GM12878 (cell line): ENCODE data around the gene CNGB1. TPM values are rescaled to one million over a fixed set of nuclear protein-coding genes. Genes with fewer than 3 reads are reported as not detected.

ENCODE experiments used
- ATAC-seq: fragments of 200-7000 bp; cut with Tn5 transposase; 3 replicates; pipeline ENCODE4 v1.9.1; 2020; ENCODE audit warnings: mild to moderate bottlenecking, moderate library complexity
- BruUV-seq: library from RNA; stranded (reverse); fragments of 400-500 nt; replicated peaks from 2 replicates; lab custom pipeline; 2021; lab: Mats Ljungman, UMichigan
- CTCF ChIA-PET: fragments of 300-600 bp; sonication (Branson Sonifier 250); formaldehyde crosslinking; extraction: SDS; loops from one replicate; lab custom pipeline; 2021; ENCODE audit warnings: inconsistent platforms; lab: Yijun Ruan, JAX
- POLR2A ChIA-PET: fragments of 350-600 bp; formaldehyde crosslinking; extraction: SDS; loops from one replicate; lab custom pipeline; 2021; ENCODE audit warnings: inconsistent platforms; lab: Charles Lee
- RAD21 ChIA-PET: fragments of 300-600 bp; sonication (Branson Sonifier 250); formaldehyde crosslinking; loops from one replicate; lab custom pipeline; 2023; ENCODE audit warnings: antibody characterized with exemption; ENCODE audit not compliant: unreplicated experiment; lab: Charles Lee
- SMC1A ChIA-PET: fragments of 300-600 bp; sonication (Branson Sonifier 250); formaldehyde crosslinking; loops from one replicate; lab custom pipeline; 2023; ENCODE audit not compliant: unreplicated experiment, uncharacterized antibody; lab: Charles Lee
- DNase-seq: peaks from one replicate; pipeline ENCODE4 v3.0.0-alpha.2; 2011; ENCODE audit warnings: low read depth, low spot score
- FAIRE-seq: peaks from 3 replicates; lab custom pipeline; 2011; peaks lifted over from hg19 to GRCh38; lab: Jason Lieb, UNC
- H2AFZ ChIP-seq: 2 replicates; pipeline ENCODE4 v1.6.0; 2011; ENCODE audit warnings: low read depth, low read length, control low read depth; ENCODE audit not compliant: control insufficient read depth
- H3K27ac ChIP-seq: 2 replicates; pipeline ENCODE4 v1.5.1; 2011; ENCODE audit warnings: control low read depth; ENCODE audit not compliant: control insufficient read depth, insufficient read depth
- H3K27me3 ChIP-seq, 2 experiments: replicated peaks in 1 of 2; 2 replicates each; pipeline versions ENCODE4 v1.6.0 to v1.6.1; 2011; ENCODE audit warnings: low read length in 1 of 2; ENCODE audit not compliant: control insufficient read depth in 2 of 2, insufficient read depth in 2 of 2
- H3K36me3 ChIP-seq, 2 experiments: 2 replicates each; pipeline ENCODE4 v1.5.1; 2011; ENCODE audit warnings: low read length in 1 of 2; ENCODE audit not compliant: control insufficient read depth in 2 of 2, insufficient read depth in 2 of 2
- H3K4me1 ChIP-seq: 2 replicates; pipeline ENCODE4 v1.6.1; 2011; ENCODE audit warnings: mild to moderate bottlenecking, low read length, moderate library complexity, mixed read lengths; ENCODE audit not compliant: control insufficient read depth, insufficient read depth
- H3K4me2 ChIP-seq: 2 replicates; pipeline ENCODE4 v1.6.0; 2011; ENCODE audit warnings: control low read depth; ENCODE audit not compliant: control insufficient read depth, insufficient read depth
- H3K4me3 ChIP-seq: fragments of 200-600 bp; sonication (generic); 2 replicates; pipeline ENCODE4 v1.5.1; 2016
- H3K79me2 ChIP-seq: 2 replicates; pipeline ENCODE4 v1.6.0; 2011; ENCODE audit warnings: low read length; ENCODE audit not compliant: control insufficient read depth, insufficient read depth
- H3K9ac ChIP-seq: 2 replicates; pipeline ENCODE4 v1.8.0; 2011; ENCODE audit warnings: low read length, control low read depth, mixed read lengths; ENCODE audit not compliant: control insufficient read depth, insufficient read depth
- H3K9me3 ChIP-seq: replicated peaks from 3 replicates; pipeline ENCODE4 v1.5.1; 2011; ENCODE audit warnings: mild to moderate bottlenecking, low read length; ENCODE audit not compliant: control insufficient read depth, insufficient read depth
- H4K20me1 ChIP-seq: 2 replicates; pipeline ENCODE4 v1.6.0; 2011; ENCODE audit not compliant: control insufficient read depth, insufficient read depth
- EGR1 ChIP-seq, 2 experiments: IDR thresholded peaks; 1 replicate in 1 of 2; 2 replicates in 1 of 2; pipeline ENCODE4 v1.6.1; 2011 to 2012; ENCODE audit warnings: low read depth in 2 of 2, low read length in 2 of 2, borderline replicate concordance in 1 of 2, mild to moderate bottlenecking in 1 of 2, moderate library complexity in 1 of 2
- WGBS: methylation state at CpG from one replicate; pipeline ENCODE4 v1.1.6; 2016; ENCODE audit warnings: low lambda C conversion rate; ENCODE audit not compliant: insufficient replicate concordance, insufficient coverage; ENCODE audit errors: missing lambda C conversion rate; 5-methylcytosine and 5-hydroxymethylcytosine counted together
- in situ Hi-C: fragments of 300-500 bp; cut with MboI; formaldehyde crosslinking; loops from 9 replicates; pipeline ENCODE4 v1.14.3; 2018; ENCODE audit warnings: mixed read lengths
- intact Hi-C: fragments of 100-400 bp; cut with micrococcal nuclease; formaldehyde crosslinking; loops from one replicate; pipeline ENCODE4 v1.14.2; 2022; ENCODE audit not compliant: unreplicated experiment
- polyA plus RNA-seq, 11 experiments: library from polyadenylated mRNA; depleted of rRNA in 4 of 11; unstranded in 6 of 11; stranded (reverse) in 5 of 11; fragments of >200 nt; fragmentation: Nextera tagmentation in 4 of 11; fragmentation: Illumina TruSeq in 1 of 11; extraction: Ambion mirVana in 4 of 11; extraction: Trizol in 1 of 11; gene quantifications; 1 replicate in 1 of 11; 2 replicates in 10 of 11; pipeline versions ENCODE4 v1.2.1 to v1.2.3, GENCODE V29; 2011 to 2016; ENCODE audit warnings: inconsistent platforms in 2 of 11, missing spikeins in 2 of 11, low read depth in 1 of 11
- total RNA-seq, 4 experiments: library from RNA; depleted of rRNA in 3 of 4; stranded (reverse); fragments of >200 nt in 3 of 4; fragmentation: Illumina TruSeq in 1 of 4; extraction: Trizol in 1 of 4; gene quantifications; 2 replicates each; pipeline versions ENCODE4 v1.2.1 to v1.2.3, GENCODE V29; 2013 to 2021
- TF ChIP-seq, protein P1 (sequence below): fragments of 150-350 bp; IDR thresholded peaks from 2 replicates; pipeline ENCODE4 v1.6.1; 2014; ENCODE audit warnings: mild to moderate bottlenecking, low read depth, low read length
- TF ChIP-seq, protein P2 (sequence below): fragments of 450-650 bp; IDR thresholded peaks from 2 replicates; pipeline ENCODE4 v1.6.1; 2016; ENCODE audit warnings: mild to moderate bottlenecking

CNGB1 gene
- total and polyA plus RNA-seq, 10 of the 15 experiments (the other 5 are each of a cell fraction or from before 2014, with no cell fraction given) = 0.03 TPM; not detected in 9

DNA sequence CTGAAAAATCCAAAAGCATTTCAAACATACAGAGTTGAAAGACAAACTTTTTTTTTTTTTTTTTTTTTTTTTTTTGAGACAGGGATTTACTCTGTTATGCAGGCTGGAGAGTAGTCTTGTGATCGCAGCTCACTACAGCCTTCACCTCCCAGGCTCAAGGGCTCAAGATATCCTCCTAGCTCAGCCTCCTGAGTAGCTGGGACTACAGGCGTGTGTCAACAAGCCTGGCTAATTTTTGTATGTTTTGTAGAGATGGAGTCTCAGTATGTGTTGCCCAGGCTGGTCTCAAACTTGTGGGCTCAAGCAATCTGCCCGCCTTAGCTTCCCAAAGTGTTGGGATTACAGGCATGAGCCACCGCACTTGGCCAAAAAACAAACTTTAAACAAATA is 104.4 kb downstream of the CNGB1 start (continued):
- TF ChIP-seq, protein P1, sequence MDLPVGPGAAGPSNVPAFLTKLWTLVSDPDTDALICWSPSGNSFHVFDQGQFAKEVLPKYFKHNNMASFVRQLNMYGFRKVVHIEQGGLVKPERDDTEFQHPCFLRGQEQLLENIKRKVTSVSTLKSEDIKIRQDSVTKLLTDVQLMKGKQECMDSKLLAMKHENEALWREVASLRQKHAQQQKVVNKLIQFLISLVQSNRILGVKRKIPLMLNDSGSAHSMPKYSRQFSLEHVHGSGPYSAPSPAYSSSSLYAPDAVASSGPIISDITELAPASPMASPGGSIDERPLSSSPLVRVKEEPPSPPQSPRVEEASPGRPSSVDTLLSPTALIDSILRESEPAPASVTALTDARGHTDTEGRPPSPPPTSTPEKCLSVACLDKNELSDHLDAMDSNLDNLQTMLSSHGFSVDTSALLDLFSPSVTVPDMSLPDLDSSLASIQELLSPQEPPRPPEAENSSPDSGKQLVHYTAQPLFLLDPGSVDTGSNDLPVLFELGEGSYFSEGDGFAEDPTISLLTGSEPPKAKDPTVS = no peak
- TF ChIP-seq EGR1 (IDR thresholded peaks at IDR 0.05; ENCODE audit: borderline replicate concordance in 1 of 2, low read depth in 2 of 2, low read length in 2 of 2) = no peak
- TF ChIP-seq, all 136 proteins: peak for 0

DNA sequence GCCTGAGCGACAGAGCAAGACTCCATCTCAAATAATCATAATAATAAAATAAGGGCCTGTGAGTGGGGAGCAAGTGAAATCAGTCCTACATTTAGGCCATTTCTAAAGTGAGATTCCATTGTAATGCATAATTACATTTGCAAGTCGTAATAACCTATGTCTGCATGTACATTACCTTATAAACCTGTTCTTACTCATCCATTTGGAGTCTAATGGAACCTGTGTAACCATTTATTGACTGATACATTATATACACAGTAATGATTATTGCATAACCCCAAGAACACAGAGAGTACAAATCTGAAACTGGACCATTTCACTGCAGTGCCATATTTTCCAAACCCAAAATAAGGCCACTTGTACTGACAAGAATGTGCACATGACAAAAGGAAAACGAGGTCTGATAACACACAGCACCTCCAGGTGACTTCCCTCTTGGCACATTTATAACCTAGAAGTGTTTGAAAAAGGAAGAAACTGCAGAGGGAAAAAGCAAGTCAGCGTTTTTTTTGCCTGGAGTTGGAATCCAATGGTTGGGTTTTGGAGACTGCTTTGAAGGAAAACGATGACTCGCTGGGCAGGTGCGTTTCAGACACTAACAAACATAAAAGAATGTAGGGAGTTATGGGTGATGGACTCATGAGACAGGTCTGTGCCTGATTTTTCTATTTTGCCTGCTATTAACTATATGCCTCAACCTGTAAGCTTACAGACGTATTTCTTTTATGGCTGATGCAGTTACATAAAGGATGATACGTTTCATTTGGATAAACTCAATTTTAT is 105.0 kb downstream of the CNGB1 start:
- no peaks in the 10 kb centered on the region for H4K20me1 ChIP-seq
- no peak overlapping the region for H3K4me3 ChIP-seq
- CTCF ChIA-PET = no interaction called here
- POLR2A ChIA-PET = interaction anchor here (0.7 kb wide), 2 partner anchors 44 to 594 kb away, joined by 4 to 8 read pairs; no protein-coding TSS in a partner anchor
- RAD21 ChIA-PET = interaction anchor here (0.5 kb wide), 1 partner anchor 10 kb away, joined by 3 read pairs; no protein-coding TSS in a partner anchor
- no TSS peak for BruUV-seq
- 30% methylated on average over 9 of the region's 9 CpGs for WGBS
- no peak overlapping the region for H3K27ac ChIP-seq
- H3K27me3 ChIP-seq = no peaks in the 10 kb centered on the region
- SMC1A ChIA-PET = no interaction called here
- no peak for ATAC-seq
- DNase-seq = no peak
- H2AFZ ChIP-seq = no peak overlapping the region
- H3K36me3 ChIP-seq = no peaks in the 10 kb centered on the region
- in situ Hi-C loops = no loop called here
- TF ChIP-seq, protein P2, sequence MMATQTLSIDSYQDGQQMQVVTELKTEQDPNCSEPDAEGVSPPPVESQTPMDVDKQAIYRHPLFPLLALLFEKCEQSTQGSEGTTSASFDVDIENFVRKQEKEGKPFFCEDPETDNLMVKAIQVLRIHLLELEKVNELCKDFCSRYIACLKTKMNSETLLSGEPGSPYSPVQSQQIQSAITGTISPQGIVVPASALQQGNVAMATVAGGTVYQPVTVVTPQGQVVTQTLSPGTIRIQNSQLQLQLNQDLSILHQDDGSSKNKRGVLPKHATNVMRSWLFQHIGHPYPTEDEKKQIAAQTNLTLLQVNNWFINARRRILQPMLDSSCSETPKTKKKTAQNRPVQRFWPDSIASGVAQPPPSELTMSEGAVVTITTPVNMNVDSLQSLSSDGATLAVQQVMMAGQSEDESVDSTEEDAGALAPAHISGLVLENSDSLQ = no peak
- no peak overlapping the region for H3K9ac ChIP-seq
- H3K9me3 ChIP-seq = no peaks in the 10 kb centered on the region
- no peak for FAIRE-seq
- H3K4me1 ChIP-seq = peaks cover 6% of the 10 kb centered on the region
- intact Hi-C loops = no loop called here
- no peaks in the 10 kb centered on the region for H3K79me2 ChIP-seq
- no peak overlapping the region for H3K4me2 ChIP-seq
